ENCODE data around the gene FDX1. TPM values are rescaled to one million over a fixed set of nuclear protein-coding genes. Genes with fewer than 3 reads are reported as not detected.

Gene FDX1
- total RNA-seq, 3 donors from 2014 or later = 18.7 to 24.3 (median 19.0) TPM

GRCh38 chr11:110434952-110435779, 5.4 kb downstream of the FDX1 start:
- Histone ChIP-seq H3K36me3 (ENCODE audit: low read depth) (no peaks in the 10 kb centered on the region), H3K4me3 (no peak overlapping the region), H3K9me3 (no peaks in the 10 kb centered on the region), H3K4me1 (ENCODE audit: low read depth) (peaks cover 13% of the 10 kb centered on the region)
- ATAC-seq = no peak
- TF ChIP-seq CTCF (IDR thresholded peaks at IDR 0.05) = no peak
- intact Hi-C loops (cut with DNase I, micrococcal nuclease) = loop anchor here in 1 of 2 donors (5.0 kb wide), 1 partner anchor 233 kb away; no protein-coding TSS in a partner anchor
- peak in 1 of 3 donors; percentile 61 for DNase-seq

- DNase-seq = no peak
- Histone ChIP-seq H3K4me3 (no peak overlapping the region), H3K9me3 (no peaks in the 10 kb centered on the region), H3K36me3 (ENCODE audit: low read depth) (no peaks in the 10 kb centered on the region), H3K4me1 (ENCODE audit: low read depth) (peaks cover 13% of the 10 kb centered on the region)
- TF ChIP-seq CTCF (IDR thresholded peaks at IDR 0.05) = no peak
- no peak for ATAC-seq
- intact Hi-C loops (cut with DNase I, micrococcal nuclease) = no loop called here
Measured at GRCh38 chr11:110435780-110436717, 6.3 kb downstream of the FDX1 start.

GRCh38 chr11:110438017-110438416, 8.3 kb downstream of the FDX1 start:
- DNase-seq = no peak
- Histone ChIP-seq H3K9me3 (no peaks in the 10 kb centered on the region), H3K36me3 (ENCODE audit: low read depth) (no peaks in the 10 kb centered on the region), H3K4me3 (no peak overlapping the region), H3K4me1 (ENCODE audit: low read depth) (no peaks in the 10 kb centered on the region)
- no peak for TF ChIP-seq CTCF (IDR thresholded peaks at IDR 0.05)
- no peak for ATAC-seq
- intact Hi-C loops (cut with DNase I, micrococcal nuclease) = no loop called here

- no peaks in the 10 kb centered on the region for H3K9me3 ChIP-seq
- DNase-seq (no peak), ATAC-seq (no peak)
- H3K36me3 ChIP-seq (ENCODE audit: low read depth) = no peaks in the 10 kb centered on the region
- no peak overlapping the region for H3K4me3 ChIP-seq
- intact Hi-C loops (cut with DNase I, micrococcal nuclease) = loop anchor here in 1 of 2 donors (10.0 kb wide), 1 partner anchor 789 kb away; no protein-coding TSS in a partner anchor
- H3K4me1 ChIP-seq (ENCODE audit: low read depth) = no peaks in the 10 kb centered on the region
- no peak for TF ChIP-seq CTCF (IDR thresholded peaks at IDR 0.05)
Measured at GRCh38 chr11:110445437-110445836, 15.7 kb downstream of the FDX1 start.

- no peak for ATAC-seq
- TF ChIP-seq CTCF (IDR thresholded peaks at IDR 0.05) = no peak
- no peak for DNase-seq
- Histone ChIP-seq H3K36me3 (ENCODE audit: low read depth) (no peaks in the 10 kb centered on the region), H3K4me1 (ENCODE audit: low read depth) (no peaks in the 10 kb centered on the region), H3K4me3 (no peak overlapping the region), H3K9me3 (no peaks in the 10 kb centered on the region)
- intact Hi-C loops (cut with DNase I, micrococcal nuclease) = loop anchor here in 1 of 2 donors (10.0 kb wide), 1 partner anchor 789 kb away; no protein-coding TSS in a partner anchor
Measured at GRCh38 chr11:110446061-110446460, 16.3 kb downstream of the FDX1 start.
